GM12874 (cell line): Measurements from ENCODE around the gene NAT14.

Source experiments
- CTCF ChIP-seq: IDR thresholded peaks from 2 replicates; pipeline ENCODE4 v1.5.1; 2011; ENCODE audit warnings: low read depth, mild to moderate bottlenecking, control low read depth, low read length, moderate library complexity; ENCODE audit not compliant: insufficient read depth

NAT14 gene

GRCh38 chr19:55476100-55476775, 8.8 kb upstream of the NAT14 start, which contains the start of gene ZNF628:
TSS of gene ZNF628 (plus strand) at chr19:55476617. CDS start at chr19:55479911, 3,294 bp downstream.
- no peak for TF ChIP-seq CTCF

- no peak for TF ChIP-seq CTCF
Observed at GRCh38 chr19:55477905-55478304, 7.1 kb upstream of the NAT14 start.

GRCh38 chr19:55478364-55478763, 6.6 kb upstream of the NAT14 start:
- TF ChIP-seq CTCF, result no peak

- TF ChIP-seq CTCF, result no peak
Observed at GRCh38 chr19:55479045-55479444, 5.9 kb upstream of the NAT14 start.

GRCh38 chr19:55479451-55480230, 5.3 kb upstream of the NAT14 start:
- TF ChIP-seq CTCF, result no peak

GRCh38 chr19:55481148-55481793, 3.7 kb upstream of the NAT14 start:
- TF ChIP-seq CTCF, result no peak

- no peak for TF ChIP-seq CTCF
Observed at GRCh38 chr19:55481794-55482155, 3.2 kb upstream of the NAT14 start.
